ENCODE measurements around the gene CRHBP.
"Not testable (repeated sequence)": the region's sequence is repeated elsewhere in the genome, so short reads cannot be mapped to it uniquely, and the experiment has no call there.

The CRHBP gene

DNA sequence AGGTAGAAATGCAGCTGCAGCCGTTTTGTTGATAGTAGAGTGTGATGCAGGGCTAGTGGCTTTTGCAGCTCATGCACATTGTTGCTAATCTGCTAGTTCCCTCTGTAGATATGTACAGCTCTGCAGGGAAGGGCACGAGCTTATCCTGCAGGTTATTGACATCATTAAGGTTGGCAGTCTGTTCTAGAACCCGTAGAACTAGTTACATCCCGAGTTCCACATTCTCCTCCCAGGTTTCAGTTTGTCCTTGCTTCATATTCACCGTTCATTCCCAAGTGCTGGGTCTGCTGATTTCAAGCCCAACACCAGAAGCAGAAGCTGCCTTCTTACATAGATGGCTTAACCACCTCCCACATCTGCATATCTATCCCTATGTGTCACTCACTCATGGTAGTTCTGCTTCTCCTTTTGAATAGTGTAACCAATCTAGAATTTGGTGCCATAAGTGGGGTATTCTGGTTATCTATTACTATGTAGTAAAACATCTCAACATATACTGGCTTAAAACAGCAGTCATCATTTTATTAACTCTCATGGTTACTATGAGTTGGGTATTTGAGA lies 38.1 kb downstream of the CRHBP start:
- no peak for DNase-seq (ENCODE audit: low read depth)
- TF ChIP-seq, protein P1, sequence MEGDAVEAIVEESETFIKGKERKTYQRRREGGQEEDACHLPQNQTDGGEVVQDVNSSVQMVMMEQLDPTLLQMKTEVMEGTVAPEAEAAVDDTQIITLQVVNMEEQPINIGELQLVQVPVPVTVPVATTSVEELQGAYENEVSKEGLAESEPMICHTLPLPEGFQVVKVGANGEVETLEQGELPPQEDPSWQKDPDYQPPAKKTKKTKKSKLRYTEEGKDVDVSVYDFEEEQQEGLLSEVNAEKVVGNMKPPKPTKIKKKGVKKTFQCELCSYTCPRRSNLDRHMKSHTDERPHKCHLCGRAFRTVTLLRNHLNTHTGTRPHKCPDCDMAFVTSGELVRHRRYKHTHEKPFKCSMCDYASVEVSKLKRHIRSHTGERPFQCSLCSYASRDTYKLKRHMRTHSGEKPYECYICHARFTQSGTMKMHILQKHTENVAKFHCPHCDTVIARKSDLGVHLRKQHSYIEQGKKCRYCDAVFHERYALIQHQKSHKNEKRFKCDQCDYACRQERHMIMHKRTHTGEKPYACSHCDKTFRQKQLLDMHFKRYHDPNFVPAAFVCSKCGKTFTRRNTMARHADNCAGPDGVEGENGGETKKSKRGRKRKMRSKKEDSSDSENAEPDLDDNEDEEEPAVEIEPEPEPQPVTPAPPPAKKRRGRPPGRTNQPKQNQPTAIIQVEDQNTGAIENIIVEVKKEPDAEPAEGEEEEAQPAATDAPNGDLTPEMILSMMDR (conservative IDR thresholded peaks at IDR 0.05; ENCODE audit: control insufficient read depth, insufficient read depth, low read depth, low read length) = no peak

DNA sequence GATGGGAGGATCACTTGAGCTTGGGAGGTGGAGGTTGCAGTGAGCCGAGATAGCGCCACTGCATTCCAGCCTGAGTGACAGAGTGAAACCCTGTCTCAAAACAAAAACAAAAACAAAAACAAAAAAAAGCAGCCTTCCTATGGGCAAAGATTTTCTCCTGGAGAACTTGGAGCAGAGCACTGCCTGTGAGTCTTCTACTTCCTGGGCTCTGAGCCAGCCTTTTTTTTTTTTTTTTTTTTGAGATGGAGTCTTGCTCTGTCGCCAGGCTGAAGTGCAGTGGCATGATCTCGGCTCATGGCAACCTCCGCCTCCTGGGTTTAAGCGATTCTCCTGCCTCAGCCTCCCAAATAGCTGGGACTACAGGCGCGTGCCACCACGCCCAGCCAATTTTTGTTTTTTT lies 40.6 kb downstream of the CRHBP start:
- H3K4me3 ChIP-seq (ENCODE audit: control insufficient read depth, low read depth, low read length); DNase-seq (ENCODE audit: low read depth): not testable (repeated sequence)

More for the DNA sequence above, 38.1 kb downstream of the CRHBP start:
- H3K4me3 ChIP-seq (ENCODE audit: control insufficient read depth, low read depth, low read length) = no peak overlapping the region

DNA sequence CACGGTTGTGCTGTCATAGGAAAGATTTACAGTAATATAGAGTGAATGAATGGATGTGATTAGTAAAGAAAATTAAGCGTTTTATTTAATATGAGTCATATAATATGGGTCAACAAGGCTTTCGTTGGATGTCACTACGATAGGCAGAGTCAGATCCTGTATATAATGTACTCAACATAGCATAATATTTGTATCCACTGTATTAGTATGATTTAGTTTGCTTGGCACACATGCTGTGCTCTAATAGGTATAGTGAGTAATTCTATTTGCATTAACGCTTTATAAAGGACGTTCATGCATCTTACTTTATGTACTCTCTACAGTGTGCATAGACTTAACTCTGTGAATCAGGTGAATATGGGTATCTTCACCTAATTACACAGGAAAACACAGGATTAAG lies 41.5 kb downstream of the CRHBP start:
- H3K4me3 ChIP-seq (ENCODE audit: control insufficient read depth, low read depth, low read length) = no peak overlapping the region
- TF ChIP-seq, protein P1 (conservative IDR thresholded peaks at IDR 0.05; ENCODE audit: control insufficient read depth, insufficient read depth, low read depth, low read length) = no peak

DNA sequence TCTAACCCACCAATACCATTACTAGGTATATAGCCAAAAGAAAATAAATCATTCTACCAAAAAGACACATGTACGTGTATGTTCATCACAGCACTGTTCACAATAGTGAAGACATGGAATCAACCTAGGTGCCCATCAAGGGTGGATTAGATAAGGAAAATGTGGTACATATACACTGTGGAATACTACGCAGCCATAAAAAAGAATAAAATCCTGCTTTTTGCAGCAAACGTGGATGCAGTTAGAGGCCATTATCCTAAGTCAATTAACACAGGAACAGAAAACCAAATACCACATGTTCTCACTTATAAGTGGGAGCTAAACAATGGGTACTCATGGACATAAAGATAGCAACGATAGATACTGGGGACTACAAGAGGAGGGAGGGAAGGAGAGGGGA lies 45.4 kb downstream of the CRHBP start:
- not testable (repeated sequence) for DNase-seq (ENCODE audit: low read depth); H3K4me3 ChIP-seq (ENCODE audit: control insufficient read depth, low read depth, low read length)

More for the DNA sequence above, 41.5 kb downstream of the CRHBP start:
- DNase-seq (ENCODE audit: low read depth) = no peak

DNA sequence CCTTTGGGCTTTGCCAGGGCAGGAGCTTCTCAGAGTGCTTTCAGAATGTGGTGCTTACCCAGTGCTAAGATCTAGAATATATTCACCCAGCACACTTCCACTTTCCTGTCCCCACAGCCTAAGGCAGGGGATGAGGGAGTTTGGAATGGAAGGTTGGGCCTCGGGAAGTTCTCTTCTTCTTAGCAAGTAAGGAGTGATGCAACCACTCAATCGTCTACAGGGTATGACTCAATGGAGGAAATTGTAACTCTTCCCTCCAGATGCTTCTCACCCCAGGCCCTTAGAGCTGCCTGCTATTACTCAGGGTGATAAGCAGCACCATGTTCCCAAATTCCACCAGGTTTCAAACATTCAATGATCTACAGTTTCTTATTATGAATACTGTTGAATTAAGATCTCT lies 46.6 kb downstream of the CRHBP start:
- DNase-seq (ENCODE audit: low read depth) = peak; percentile 80
- TF ChIP-seq, protein P1 (conservative IDR thresholded peaks at IDR 0.05; ENCODE audit: control insufficient read depth, insufficient read depth, low read depth, low read length) = no peak
- no peak overlapping the region for H3K4me3 ChIP-seq (ENCODE audit: control insufficient read depth, low read depth, low read length)

DNA sequence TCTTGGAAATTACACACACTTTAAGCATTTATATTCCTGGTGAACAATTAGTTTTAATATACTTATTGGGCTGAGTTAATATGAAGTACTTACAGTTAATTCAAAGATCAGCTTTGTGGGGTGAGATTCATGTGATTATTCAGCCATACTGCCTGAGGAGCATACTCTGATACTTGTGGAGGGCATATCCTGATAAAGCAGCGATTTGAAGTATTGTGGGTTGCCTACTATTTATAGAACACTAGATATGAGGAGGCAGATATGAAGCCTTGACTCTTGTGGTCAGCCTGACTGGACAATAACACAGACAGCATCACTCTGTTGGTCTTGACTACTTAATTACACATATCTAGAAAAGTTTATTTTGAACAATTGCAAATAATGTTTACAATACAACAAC lies 50.4 kb downstream of the CRHBP start:
- H3K4me3 ChIP-seq (ENCODE audit: control insufficient read depth, low read depth, low read length) = no peak overlapping the region
- DNase-seq (ENCODE audit: low read depth) = no peak
- TF ChIP-seq, protein P1 (conservative IDR thresholded peaks at IDR 0.05; ENCODE audit: control insufficient read depth, insufficient read depth, low read depth, low read length) = no peak

DNA sequence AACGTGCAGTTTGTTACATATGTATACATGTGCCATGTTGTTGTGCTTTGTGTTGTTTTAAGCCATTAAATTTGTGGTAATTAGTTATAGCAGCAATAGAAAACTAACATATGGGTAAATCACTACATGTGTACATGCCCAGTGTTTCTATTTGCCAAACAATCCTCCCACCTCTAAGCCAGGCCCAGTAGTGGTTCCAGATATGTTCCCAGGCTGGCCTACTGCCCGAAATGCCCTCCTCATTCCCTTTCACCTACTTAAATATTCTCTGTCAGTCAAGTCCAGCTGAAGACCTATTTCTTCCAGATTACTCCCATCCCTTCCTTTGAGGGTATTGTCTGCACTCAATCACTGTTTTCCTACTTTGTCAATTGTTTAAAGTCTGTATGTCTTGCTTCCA lies 53.3 kb downstream of the CRHBP start:
- TF ChIP-seq, protein P1 (conservative IDR thresholded peaks at IDR 0.05; ENCODE audit: control insufficient read depth, insufficient read depth, low read depth, low read length) = no peak
- DNase-seq (ENCODE audit: low read depth) = no peak
- no peak overlapping the region for H3K4me3 ChIP-seq (ENCODE audit: control insufficient read depth, low read depth, low read length)

DNA sequence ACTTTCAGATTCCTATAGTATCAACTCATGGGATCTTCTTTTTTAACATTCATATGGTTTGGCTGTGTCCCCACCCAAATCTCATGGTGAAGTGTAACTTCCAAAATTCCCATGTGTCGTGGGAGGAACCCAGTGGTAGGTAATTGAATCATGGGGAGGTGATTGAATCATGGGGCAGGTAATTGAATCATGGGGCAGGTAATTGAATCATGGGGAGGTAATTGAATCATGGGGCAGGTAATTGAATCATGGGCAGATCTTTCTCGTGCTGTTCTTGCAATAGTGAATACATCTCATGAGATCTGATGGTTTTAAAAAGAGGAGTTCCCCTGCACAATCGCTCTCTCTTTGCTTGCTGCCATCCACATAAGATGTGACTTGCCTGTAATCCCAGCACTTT lies 55.6 kb downstream of the CRHBP start:
- H3K4me3 ChIP-seq (ENCODE audit: control insufficient read depth, low read depth, low read length) = no peak overlapping the region
- TF ChIP-seq, protein P1 (conservative IDR thresholded peaks at IDR 0.05; ENCODE audit: control insufficient read depth, insufficient read depth, low read depth, low read length) = no peak
- DNase-seq (ENCODE audit: low read depth) = no peak
